ENCODE measurements around the gene SLC12A9. TPM values are rescaled to one million over a fixed set of nuclear protein-coding genes. Genes with fewer than 3 reads are reported as not detected.

SLC12A9 gene
- total RNA-seq, 1 experiment from 2014 or later, result 24.6 TPM

DNA sequence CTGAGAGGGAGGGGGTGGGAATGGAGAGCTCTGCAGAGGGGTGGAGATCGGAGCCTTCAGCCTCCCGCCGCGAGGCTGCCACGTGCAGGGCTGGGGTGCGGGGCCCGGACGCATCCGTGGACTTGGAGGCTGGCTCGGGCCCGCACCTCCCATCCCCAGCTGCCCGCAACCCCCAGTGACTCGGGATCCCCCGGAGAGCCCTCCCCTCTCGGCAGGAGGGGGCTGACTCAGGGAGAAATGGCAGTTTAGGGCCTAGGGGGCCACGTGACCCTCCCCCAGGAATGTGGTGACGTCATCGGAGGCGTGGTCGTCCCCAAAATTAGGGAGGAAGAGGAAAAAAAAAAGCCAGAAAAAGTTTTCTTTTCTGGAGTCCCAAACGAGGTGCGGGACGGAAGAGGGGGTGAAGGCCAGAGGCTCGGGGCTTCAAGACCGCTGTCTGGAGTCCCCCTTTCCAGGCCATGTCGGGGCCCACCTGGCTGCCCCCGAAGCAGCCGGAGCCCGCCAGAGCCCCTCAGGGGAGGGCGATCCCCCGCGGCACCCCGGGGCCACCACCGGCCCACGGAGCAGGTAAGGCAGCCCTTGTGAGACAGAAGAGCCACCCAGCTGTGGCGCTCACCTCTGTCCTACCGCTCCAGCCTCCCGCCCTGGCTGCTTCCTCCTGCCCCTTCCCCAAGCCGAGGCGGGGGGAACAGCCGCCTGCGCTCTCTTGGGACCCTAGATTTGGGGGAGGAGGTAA lies 14.7 kb downstream of the SLC12A9 start, which contains the start of gene TRIP6 (continued):
- TF ChIP-seq ZFX (IDR thresholded peaks at IDR 0.05) (no peak), REST (IDR thresholded peaks at IDR 0.05; ENCODE audit: low read depth) (no peak), SRF (IDR thresholded peaks at IDR 0.05; ENCODE audit: low read depth) (no peak), CBX3 (IDR thresholded peaks at IDR 0.05; ENCODE audit: low read depth) (no peak)

- no peak overlapping the region for H2AFZ ChIP-seq (ENCODE audit: low read depth, low read length, poor library complexity, severe bottlenecking)
- intact Hi-C loops (cut with micrococcal nuclease), result no loop called here
- ChIA-PET RAD21 (ENCODE audit: low non-redundant PET in 1 of 2, low total read pairs in 2 of 2, uncharacterized antibody in 2 of 2, unreplicated experiment in 2 of 2) (no interaction called here), POLR2A (no interaction called here), CTCF (no interaction called here)
- H3K4me1 ChIP-seq (ENCODE audit: control insufficient read depth in 1 of 2, insufficient read depth in 2 of 2, low read length in 2 of 2), result peaks cover 25 to 39% of the 10 kb centered on the region in 2 experiments
- H4K20me1 ChIP-seq (ENCODE audit: insufficient read depth), result no peaks in the 10 kb centered on the region
- peak overlapping the region; percentile 89 for H3K4me2 ChIP-seq (ENCODE audit: low read length)
- peak overlapping the region; percentile 99 for H3K9ac ChIP-seq (ENCODE audit: low read length)
- peaks cover 10 to 17% of the 10 kb centered on the region in 2 experiments; a peak in 3 of 4 replicates for H3K36me3 ChIP-seq (ENCODE audit: control insufficient read depth in 1 of 2, insufficient read depth in 2 of 2, low read length in 2 of 2)
- no peak for DNase-seq (ENCODE audit: low read depth, low spot score)
- H3K79me2 ChIP-seq (ENCODE audit: insufficient read depth, low read length), result peaks cover 42% of the 10 kb centered on the region
- no peak for ATAC-seq
- H3K27me3 ChIP-seq (ENCODE audit: insufficient read depth, low read length), result no peaks in the 10 kb centered on the region
- no peaks in the 10 kb centered on the region for H3K9me2 ChIP-seq (ENCODE audit: insufficient read depth)
- peak overlapping the region; percentile 90 to 95 for H3K4me3 ChIP-seq (replicated peaks in 1 of 2; ENCODE audit: low read depth in 1 of 2, low read length in 2 of 2)
- H3K27ac ChIP-seq (ENCODE audit: low read depth, low read length), result peak overlapping the region; percentile 100
- H3K9me3 ChIP-seq (ENCODE audit: control insufficient read depth in 1 of 2, insufficient read depth in 1 of 2, low read depth in 1 of 2, low read length in 2 of 2), result no peaks in the 10 kb centered on the region
- no TSS peak for BruUV-seq (replicated peaks)
- TF ChIP-seq REST (IDR thresholded peaks at IDR 0.05; ENCODE audit: low read depth) (no peak), ATF3 (IDR thresholded peaks at IDR 0.05) (no peak), CBX3 (IDR thresholded peaks at IDR 0.05; ENCODE audit: low read depth) (no peak), ZNF274 (IDR thresholded peaks at IDR 0.05; ENCODE audit: low read depth, low read length) (no peak), ZBTB33 (IDR thresholded peaks at IDR 0.05; ENCODE audit: extremely low read depth, insufficient replicate concordance, low read length) (no peak), FOSL1 (IDR thresholded peaks at IDR 0.05; ENCODE audit: low read depth) (no peak), EZH2phosphoT487 (IDR thresholded peaks at IDR 0.05; ENCODE audit: borderline replicate concordance) (no peak), EZH2 (IDR thresholded peaks at IDR 0.05) (no peak), YY1 (IDR thresholded peaks at IDR 0.05; ENCODE audit: extremely low read depth, insufficient replicate concordance, low read depth, low read length) (no peak), EGR1 (IDR thresholded peaks at IDR 0.05; ENCODE audit: low read depth) (no peak), CEBPB (IDR thresholded peaks at IDR 0.05; ENCODE audit: low read depth) (no peak)
Measured at GRCh38 chr7:100867776-100868485, 15.4 kb downstream of the SLC12A9 start.
